HG02852 (cell line): ENCODE data around the gene F10.
"Not testable (repeated sequence)": the region's sequence is repeated elsewhere in the genome, so short reads cannot be mapped to it uniquely, and the experiment has no call there.

ENCODE experiments used
- ATAC-seq: cut with Tn5 transposase; IDR thresholded peaks from one replicate; pipeline ENCODE4 v1.9.1; 2021; ENCODE audit warnings: mild to moderate bottlenecking, moderate library complexity; ENCODE audit not compliant: unreplicated experiment

Gene F10

DNA sequence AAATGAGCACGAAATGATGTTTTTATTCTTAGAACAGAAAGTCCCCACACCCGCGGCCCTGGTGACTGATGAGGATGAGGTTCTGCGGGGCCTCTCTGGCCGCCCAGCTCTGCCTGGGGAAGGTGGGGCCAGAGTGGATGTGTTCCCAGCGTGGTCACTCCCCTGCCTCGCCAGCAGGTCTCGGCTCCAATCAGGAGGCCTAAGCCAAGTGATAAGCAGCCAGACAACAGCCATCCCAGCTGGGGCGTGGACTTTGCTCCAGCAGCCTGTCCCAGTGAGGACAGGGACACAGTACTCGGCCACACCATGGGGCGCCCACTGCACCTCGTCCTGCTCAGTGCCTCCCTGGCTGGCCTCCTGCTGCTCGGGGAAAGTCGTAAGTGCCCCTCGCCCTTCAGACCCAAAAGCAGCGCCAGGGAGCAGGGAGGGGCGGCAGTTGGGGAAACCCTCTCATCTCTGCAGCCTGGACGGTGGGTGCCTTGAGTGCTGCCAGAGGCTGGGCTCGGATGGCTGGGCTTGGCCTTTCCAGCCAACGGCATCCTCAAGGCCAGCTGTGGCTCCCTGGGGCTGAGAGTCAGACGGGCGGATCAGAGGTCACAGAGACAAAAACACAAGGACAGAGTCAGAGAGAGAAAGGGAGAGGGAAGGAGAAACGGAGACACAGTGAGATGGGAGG, at the start of gene F10:
Gene F10, plus strand, starts transcription at position 250 of the 676 bp plus-strand sequence. Its CDS starts 57 bp downstream, at position 307.
- ATAC-seq, result no peak

- ATAC-seq, result no peak
Observed at GRCh38 chr13:113073942-113074341, 48.7 kb upstream of the F10 start.

DNA sequence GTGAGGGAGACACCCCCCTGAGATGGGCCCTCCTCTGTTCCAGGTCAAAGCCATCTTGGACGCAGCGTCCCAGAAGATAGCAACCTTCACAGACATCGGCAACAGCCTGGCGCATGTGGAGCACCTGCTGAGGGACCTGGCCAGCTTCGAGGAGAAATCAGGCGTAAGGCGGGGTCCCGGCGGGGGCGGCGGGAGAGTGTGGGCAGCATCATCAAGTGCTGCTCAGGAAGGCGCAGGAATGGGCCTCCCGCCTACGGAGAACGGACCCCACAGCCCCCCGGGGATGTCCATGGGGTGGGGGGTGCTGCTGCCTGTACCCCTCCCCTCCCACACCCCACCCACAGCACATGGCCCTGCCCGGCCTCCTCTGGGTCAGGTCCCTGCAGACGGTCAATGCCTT, 48.2 kb upstream of the F10 start:
- ATAC-seq, result no peak

- no peak for ATAC-seq
Observed at GRCh38 chr13:113074876-113075275, 47.7 kb upstream of the F10 start.

DNA sequence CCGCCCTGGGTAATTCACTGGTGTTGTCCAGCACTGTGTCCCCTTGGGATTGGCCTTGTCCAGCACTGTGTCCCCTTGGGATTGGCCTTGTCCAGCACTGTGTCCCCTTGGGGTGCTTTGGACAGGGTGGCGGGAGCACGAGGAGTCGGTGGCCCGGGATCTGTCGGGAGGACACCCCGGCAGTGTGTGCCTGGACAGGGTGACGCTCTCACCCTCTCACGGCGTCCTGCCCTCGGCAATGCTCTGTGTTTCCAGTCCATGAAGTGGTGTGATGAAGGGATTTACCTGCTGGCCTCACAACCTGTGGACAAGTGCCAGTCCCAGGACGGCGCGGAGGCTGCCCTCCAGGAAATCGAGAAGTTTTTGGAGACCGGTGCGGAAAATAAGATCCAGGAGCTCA, 46.9 kb upstream of the F10 start:
- ATAC-seq, result no peak

DNA sequence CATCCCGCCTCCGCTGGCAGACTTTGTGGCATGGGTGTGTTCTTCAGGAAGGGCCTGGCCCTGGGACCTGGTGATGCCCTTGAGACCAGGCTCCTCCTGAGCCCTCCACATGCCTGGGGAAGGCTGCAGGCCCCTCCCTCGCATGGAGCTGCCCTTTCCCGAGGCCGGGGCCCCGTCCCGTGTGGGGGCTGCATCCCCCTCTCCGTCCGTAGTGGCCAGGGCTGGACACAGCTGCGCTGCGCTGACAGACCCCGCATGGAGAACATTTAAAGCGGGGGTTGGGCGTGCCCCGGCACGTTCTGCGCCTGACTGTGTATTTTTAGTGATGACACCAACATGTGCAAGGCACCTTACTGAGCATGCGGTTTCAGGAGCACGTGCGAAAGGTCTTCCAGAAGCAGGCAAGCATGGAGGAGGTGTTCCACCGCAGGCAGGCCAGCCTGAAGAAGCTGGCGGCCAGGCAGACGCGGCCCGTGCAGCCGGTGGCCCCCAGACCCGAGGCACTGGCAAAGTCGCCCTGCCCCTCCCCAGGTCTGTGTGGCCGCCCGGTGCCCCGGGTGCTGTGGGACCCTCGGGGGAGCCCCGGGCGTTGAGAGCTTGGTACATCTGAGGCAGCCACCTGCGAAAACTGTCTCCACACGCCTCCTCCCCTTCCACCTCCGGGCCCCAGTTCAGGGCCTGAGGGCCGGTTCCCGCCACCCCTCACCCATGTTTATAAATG, 45.8 kb upstream of the F10 start:
- ATAC-seq, result no peak

DNA sequence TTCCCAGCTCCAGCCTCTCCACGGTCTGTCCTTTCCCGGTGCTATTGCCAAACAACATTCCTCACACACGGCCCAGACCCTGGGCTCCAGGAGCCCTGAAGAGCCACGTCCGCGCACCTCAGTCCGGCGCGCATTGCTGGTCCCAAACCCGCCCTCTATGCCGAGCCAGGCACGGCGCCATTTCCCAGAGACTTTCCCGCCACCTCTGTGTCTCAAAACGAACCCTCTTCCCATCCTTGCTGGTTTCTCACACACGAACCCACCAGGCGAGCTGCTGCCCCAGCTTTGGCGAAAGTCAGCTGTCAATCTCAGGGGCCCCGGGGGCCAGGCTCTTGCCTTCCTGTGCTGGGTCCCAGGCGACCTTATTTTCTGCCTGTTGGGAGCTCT, 45.0 kb upstream of the F10 start:
- ATAC-seq, result no peak

- no peak for ATAC-seq
Observed at GRCh38 chr13:113077953-113078901, 44.4 kb upstream of the F10 start.

GRCh38 chr13:113078902-113079780, 43.5 kb upstream of the F10 start:
- no peak for ATAC-seq

DNA sequence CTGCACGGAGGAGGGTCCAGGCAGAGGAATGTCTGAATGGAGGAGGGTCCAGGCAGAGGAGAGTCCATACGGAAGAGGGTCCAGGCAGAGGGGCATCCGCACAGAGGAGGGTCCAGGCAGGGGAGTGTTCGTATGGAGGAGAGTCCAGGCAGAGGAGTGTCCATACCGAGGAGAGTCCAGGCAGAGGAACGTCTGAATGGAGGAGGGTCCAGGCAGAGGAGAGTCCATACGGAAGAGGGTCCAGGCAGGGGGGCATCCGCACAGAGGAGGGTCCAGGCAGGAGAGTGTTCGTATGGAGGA, 42.9 kb upstream of the F10 start:
- ATAC-seq, result not testable (repeated sequence)

DNA sequence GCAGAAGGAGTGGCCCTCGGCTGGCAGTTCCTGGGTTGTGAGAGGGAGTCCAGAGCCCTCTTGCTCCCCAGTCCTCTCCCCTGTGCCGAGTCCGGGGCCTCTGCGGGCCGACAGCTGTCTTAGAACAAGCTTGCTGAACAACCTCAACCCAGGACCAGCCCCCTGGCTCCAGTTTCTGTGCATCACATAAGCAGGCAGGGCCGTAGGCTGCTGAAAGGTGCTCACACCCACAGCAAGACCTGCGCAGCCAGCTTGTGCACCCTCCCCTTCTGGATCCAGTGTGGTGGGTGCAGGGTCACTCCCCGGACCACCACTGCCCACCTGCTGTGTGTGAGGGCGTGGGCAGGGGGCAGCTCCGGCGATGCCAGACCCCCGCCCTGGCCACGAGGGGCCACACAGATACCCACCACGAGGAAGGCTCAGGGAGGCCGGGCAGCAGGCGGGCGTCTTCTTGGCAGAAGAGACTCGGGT, 42.2 kb upstream of the F10 start:
- no peak for ATAC-seq

DNA sequence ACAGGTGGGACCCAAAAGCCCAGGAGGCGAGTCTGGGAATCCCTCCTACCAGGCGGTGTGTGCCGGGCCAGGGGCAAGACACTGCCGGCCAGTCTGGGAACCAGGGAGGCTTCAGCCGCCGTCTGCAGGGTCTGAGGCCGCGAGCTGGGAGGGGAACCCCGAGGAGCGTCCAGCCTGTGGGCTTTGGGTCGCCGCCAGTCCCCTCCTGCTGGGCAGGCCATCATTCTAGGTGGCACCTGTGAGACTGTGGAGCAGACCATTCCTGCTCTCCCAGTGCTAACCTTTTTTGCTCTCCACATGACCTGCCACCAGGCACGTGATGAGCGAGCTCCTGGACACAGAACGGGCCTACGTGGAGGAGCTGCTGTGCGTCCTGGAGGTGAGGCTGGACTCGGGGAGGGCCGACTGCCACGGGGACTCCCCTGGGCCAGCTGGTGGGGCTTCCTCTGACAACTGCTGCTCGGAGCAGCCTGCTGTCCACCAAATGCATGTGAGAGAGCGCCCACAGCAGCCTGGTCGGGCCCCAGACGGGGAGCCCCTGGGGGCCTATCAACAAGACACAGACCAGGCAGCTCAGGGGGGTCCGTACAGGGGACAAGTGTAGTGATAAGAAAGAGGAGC, 41.6 kb upstream of the F10 start:
- ATAC-seq, result no peak

GRCh38 chr13:113082198-113083021, 40.2 kb upstream of the F10 start:
- ATAC-seq, result no peak

DNA sequence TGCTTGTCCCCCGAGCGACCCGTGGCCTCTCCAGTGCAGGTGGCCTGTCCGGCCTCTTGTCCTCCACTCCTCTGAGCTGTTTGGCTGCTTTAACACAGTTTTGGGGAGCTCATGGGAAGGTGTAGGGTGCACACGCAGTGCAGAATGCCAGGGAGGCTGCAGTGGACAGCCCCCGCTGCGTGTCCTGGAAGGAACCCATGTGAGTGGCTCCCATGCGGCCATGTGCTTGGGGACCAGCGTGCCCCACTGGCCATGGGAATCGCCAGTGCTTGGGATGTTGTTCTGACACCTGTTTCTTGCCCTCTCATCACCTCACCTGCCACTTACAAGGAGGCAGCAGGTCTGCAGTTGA, 39.6 kb upstream of the F10 start:
- ATAC-seq, result no peak

DNA sequence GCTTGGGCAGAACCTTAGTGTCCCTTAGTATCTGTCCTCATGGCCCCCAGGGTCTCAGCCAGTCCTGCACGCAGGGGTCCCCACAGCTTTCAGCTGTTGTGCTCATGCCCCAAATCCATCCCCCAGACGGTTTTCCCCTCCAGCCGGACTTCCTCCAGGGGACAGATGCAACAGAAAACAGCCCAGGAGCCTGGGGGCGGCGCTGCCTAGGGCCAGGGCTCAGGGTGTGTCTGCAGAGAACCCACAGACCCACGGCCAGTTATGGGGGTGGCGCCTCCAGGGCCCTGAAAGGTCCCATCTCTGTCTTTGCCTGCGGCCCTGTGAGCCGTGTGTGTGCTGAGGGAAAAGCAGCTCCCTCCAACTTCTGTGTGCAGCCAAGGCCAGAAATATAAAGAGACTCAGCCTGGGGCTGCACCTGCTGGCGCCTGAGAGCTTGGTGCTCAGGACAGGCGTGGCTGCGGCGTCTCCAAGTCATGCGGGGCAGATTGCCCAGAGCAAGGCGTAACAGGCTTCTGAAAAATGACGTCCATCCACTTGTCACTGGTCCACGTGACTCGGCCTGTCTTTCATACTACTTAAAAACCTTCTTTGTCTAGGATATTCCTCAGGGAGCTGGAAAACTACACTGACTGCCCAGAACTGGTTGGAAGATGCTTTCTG, 39.1 kb upstream of the F10 start:
- no peak for ATAC-seq

DNA sequence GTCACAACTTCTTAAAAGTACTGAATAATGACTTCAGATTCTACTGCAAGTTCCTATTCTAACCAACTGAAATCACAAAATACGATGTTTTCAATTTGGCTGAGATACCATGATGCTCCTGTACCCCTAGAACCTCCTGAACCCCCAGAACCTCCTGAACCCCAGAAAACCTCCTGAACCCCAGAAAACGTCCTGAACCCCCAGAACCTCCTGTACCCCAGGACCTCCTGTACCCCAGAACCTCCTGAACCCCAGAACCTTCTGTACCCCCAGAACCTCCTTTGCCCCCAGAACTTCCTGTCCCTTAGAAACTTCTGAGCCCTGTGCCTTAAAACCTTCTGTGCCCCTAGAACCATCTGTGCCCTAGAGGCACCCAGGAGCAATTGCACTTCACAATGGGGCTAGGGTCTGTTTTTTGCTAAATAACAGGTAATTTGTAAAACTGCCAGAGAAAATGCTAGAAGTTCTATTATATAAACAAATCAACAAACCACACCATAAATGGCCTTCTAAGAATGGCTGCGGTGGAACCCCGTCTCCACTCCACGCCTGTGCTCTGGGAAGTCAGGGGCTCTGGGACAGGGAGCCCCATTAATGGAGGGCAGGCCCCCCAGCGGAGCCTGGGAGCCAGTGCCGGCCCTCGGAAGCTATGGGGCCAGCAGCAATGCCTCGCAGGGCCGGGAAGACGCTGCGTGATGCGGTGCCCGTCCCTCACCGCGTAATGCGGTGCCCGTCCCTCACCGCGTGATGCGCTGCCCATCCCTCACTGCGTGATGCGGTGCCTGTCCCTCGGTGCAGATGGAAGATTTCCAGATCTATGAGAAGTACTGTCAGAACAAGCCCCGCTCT, 38.3 kb upstream of the F10 start:
- no peak for ATAC-seq

- no peak for ATAC-seq
Observed at GRCh38 chr13:113084943-113085540, 37.6 kb upstream of the F10 start.
